Duodenal mucosa (tissue), 2 donors: ENCODE results near the gene DUSP19.

ENCODE experiments used
- H3K27ac ChIP-seq: one replicate; pipeline ENCODE4 v1.7.0; 2013; ENCODE audit warnings: low read depth, low read length
- H3K27me3 ChIP-seq, 2 donors: one replicate each; pipeline ENCODE4 v1.7.0; 2013; ENCODE audit warnings: low read length in 2 of 2, control low read depth in 1 of 2; ENCODE audit not compliant: insufficient read depth in 2 of 2, control insufficient read depth in 1 of 2
- H3K36me3 ChIP-seq, 2 donors: one replicate each; pipeline ENCODE4 v1.7.0; 2013; ENCODE audit warnings: low read length in 2 of 2, control low read depth in 1 of 2; ENCODE audit not compliant: insufficient read depth in 2 of 2, control insufficient read depth in 1 of 2
- H3K4me1 ChIP-seq, 2 donors: one replicate each; pipeline ENCODE4 v1.7.0; 2013; ENCODE audit warnings: low read length in 2 of 2, control low read depth in 1 of 2; ENCODE audit not compliant: insufficient read depth in 2 of 2, control insufficient read depth in 1 of 2
- H3K4me3 ChIP-seq, 2 donors: one replicate each; pipeline ENCODE4 v1.7.0; 2013; ENCODE audit warnings: low read length in 2 of 2, low read depth in 1 of 2
- H3K9ac ChIP-seq, 2 donors: one replicate each; pipeline ENCODE4 v1.7.0; 2013; ENCODE audit warnings: low read length in 2 of 2, low read depth in 1 of 2
- H3K9me3 ChIP-seq, 2 donors: one replicate each; pipeline ENCODE4 v1.7.0; 2013; ENCODE audit warnings: low read length in 2 of 2, control low read depth in 1 of 2; ENCODE audit not compliant: control insufficient read depth in 1 of 2

DUSP19 gene

GRCh38 chr2:183091318-183091953 is 12.9 kb downstream of the DUSP19 start:
- Histone ChIP-seq H3K9me3 (no peaks in the 10 kb centered on the region), H3K9ac (no peak overlapping the region), H3K27ac (no peak overlapping the region), H3K4me1 (peaks cover 0 to 4% of the 10 kb centered on the region in 2 donors), H3K27me3 (no peaks in the 10 kb centered on the region), H3K36me3 (no peaks in the 10 kb centered on the region), H3K4me3 (peak overlapping the region; percentile 41 to 42)

DNA sequence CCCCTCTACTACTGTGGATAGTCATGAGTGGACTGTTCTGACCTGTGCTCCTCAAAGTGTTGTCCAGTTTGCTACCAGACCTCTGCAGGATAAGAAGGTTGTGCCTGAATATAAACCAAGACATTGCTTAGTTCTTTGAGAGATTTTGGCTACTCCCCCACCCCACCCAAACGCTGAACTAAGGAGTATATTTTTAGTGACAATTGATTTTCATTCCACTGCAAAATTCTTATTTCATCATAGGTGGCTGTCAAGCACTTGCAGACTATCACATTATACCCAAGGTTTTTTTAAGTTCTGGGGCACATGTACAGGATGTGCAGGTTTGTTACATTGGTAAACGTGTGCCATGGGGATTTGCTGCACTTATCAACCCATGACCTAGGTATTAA is 13.4 kb downstream of the DUSP19 start:
- H3K36me3 ChIP-seq: no peaks in the 10 kb centered on the region
- H3K27ac ChIP-seq: no peak overlapping the region
- H3K9ac ChIP-seq: no peak overlapping the region
- H3K4me1 ChIP-seq: peaks cover 0 to 4% of the 10 kb centered on the region in 2 donors
- H3K9me3 ChIP-seq: no peaks in the 10 kb centered on the region
- H3K27me3 ChIP-seq: no peaks in the 10 kb centered on the region
- H3K4me3 ChIP-seq: no peak overlapping the region

GRCh38 chr2:183093857-183094657 is 15.5 kb downstream of the DUSP19 start:
- Histone ChIP-seq H3K36me3 (no peaks in the 10 kb centered on the region), H3K4me1 (peaks cover 0 to 4% of the 10 kb centered on the region in 2 donors)

DNA sequence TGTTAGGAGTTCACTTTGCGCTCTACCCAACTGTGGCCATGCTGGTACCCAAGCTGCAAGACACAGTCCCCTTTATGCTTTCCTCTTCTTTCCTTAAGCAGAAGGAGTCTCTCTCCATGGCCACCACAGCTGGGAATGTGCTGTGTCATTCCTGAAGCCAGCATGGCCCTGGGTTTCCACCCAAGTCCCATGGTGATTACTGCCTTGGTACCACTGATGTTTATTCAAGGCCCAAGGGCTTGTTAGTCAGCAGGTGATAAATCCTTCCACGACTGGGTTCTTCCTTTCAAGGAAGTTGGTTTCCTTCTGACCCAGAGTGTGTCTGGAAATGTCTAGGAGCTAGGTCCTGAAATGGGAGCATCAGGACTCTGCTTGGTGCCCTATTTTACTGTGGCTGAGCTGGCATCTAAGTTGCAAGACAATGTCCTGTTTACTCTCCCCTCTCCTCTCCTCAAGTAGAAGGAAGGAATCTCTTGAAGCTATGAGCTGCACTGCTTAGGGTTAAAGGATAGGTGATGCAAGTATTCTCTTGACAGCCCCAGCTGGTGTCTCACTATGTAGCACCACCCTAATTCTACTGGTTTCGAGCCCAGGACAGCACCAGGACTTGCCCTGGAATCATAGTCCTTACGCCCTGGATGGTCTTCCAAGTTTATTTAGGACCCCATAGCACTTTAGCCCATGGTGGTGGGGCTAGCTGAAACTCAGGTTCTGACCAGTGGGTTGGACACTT is 27.0 kb downstream of the DUSP19 start:
- Histone ChIP-seq H3K9me3 (no peaks in the 10 kb centered on the region), H3K36me3 (no peaks in the 10 kb centered on the region), H3K4me3 (no peak overlapping the region), H3K4me1 (no peaks in the 10 kb centered on the region), H3K27ac (no peak overlapping the region), H3K9ac (no peak overlapping the region), H3K27me3 (no peaks in the 10 kb centered on the region)

More at GRCh38 chr2:183093857-183094657, 15.5 kb downstream of the DUSP19 start:
- no peak overlapping the region for H3K9ac ChIP-seq
- no peaks in the 10 kb centered on the region for H3K9me3 ChIP-seq
- no peak overlapping the region for H3K4me3 ChIP-seq
- no peak overlapping the region for H3K27ac ChIP-seq
- no peaks in the 10 kb centered on the region for H3K27me3 ChIP-seq

DNA sequence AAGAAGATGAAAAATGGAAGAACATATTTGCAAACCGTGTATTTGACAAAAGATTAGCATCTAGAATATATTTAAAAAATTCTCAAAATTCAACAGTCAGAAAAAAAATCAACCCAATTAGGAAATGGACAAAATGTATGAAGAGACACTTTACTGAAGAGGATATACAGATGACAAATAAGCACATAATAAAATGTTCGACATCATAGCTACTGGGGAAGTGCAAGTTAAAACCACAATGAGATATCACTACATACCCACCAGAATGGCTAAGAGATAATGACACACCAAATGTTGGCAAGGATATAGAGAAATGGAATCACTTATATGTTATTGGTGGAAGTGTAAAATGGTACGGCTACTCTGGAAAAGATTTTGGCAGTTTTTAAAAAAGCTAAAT is 34.0 kb downstream of the DUSP19 start:
- Histone ChIP-seq H3K27ac (no peak overlapping the region), H3K4me3 (no peak overlapping the region), H3K27me3 (no peaks in the 10 kb centered on the region), H3K36me3 (no peaks in the 10 kb centered on the region), H3K9ac (no peak overlapping the region), H3K9me3 (no peaks in the 10 kb centered on the region), H3K4me1 (no peaks in the 10 kb centered on the region)

GRCh38 chr2:183113630-183114029 is 35.1 kb downstream of the DUSP19 start:
- Histone ChIP-seq H3K36me3 (no peaks in the 10 kb centered on the region), H3K27ac (no peak overlapping the region), H3K4me3 (no peak overlapping the region), H3K9ac (no peak overlapping the region), H3K4me1 (no peaks in the 10 kb centered on the region), H3K9me3 (no peaks in the 10 kb centered on the region), H3K27me3 (no peaks in the 10 kb centered on the region)

DNA sequence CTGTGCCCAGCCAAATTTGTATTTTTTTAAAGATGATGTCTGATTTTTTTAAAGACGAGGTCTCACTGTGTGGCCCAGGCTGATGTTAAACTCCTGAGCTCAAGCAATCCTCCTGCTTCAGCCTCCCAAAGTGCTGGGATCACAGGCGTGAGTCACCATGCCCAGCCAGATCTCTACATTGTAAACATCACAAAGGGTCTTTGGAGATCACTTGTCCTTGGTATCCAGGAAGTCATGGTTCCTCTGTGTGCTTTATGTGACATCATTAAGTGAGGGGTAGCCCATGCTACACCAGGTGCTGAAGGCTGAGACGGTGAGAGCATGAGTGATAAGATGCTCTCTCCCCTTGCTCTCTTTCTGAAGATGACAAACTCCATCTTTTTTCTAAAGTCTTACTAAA is 38.7 kb downstream of the DUSP19 start:
- H3K27me3 ChIP-seq: no peaks in the 10 kb centered on the region
- H3K4me3 ChIP-seq: no peak overlapping the region
- H3K27ac ChIP-seq: no peak overlapping the region
- H3K9ac ChIP-seq: no peak overlapping the region
- H3K36me3 ChIP-seq: no peaks in the 10 kb centered on the region
- H3K9me3 ChIP-seq: no peaks in the 10 kb centered on the region
- H3K4me1 ChIP-seq: no peaks in the 10 kb centered on the region

GRCh38 chr2:183123117-183123958 is 44.8 kb downstream of the DUSP19 start:
- peaks cover 10 to 11% of the 10 kb centered on the region in 2 donors for H3K4me1 ChIP-seq
- peak overlapping the region; percentile 95 to 96 for H3K4me3 ChIP-seq
- H3K27me3 ChIP-seq: no peaks in the 10 kb centered on the region
- H3K9me3 ChIP-seq: no peaks in the 10 kb centered on the region
- H3K27ac ChIP-seq: peak overlapping the region; percentile 48
- H3K36me3 ChIP-seq: no peaks in the 10 kb centered on the region
- peak overlapping the region; percentile 80 to 88 for H3K9ac ChIP-seq

GRCh38 chr2:183123959-183124221 is 45.3 kb downstream of the DUSP19 start:
- Histone ChIP-seq H3K27me3 (no peaks in the 10 kb centered on the region), H3K9ac (peak overlapping the region; percentile 80 to 88), H3K27ac (peak overlapping the region; percentile 48), H3K36me3 (peaks cover 0 to 2% of the 10 kb centered on the region in 2 donors), H3K4me1 (peaks cover 10 to 11% of the 10 kb centered on the region in 2 donors), H3K9me3 (no peaks in the 10 kb centered on the region), H3K4me3 (peak overlapping the region; percentile 95 to 96)
